ENCODE data around the gene CPN2.

GRCh38 chr3:194390835-194391234 lies 39.7 kb upstream of the CPN2 start:
- no peak for TF ChIP-seq OSR1 (CRISPR knock-in tag; IDR thresholded peaks at IDR 0.05)
- TF ChIP-seq PATZ1 (CRISPR knock-in tag; IDR thresholded peaks at IDR 0.05; ENCODE audit: borderline replicate concordance): no peak
- TF ChIP-seq CSRNP3 (CRISPR knock-in tag; IDR thresholded peaks at IDR 0.05): no peak
- no peak for TF ChIP-seq ZC3H10 (CRISPR knock-in tag; IDR thresholded peaks at IDR 0.05)
- no peak for TF ChIP-seq ZNF70 (CRISPR knock-in tag; IDR thresholded peaks at IDR 0.05)
- no peak for TF ChIP-seq ARNTL (CRISPR knock-in tag; IDR thresholded peaks at IDR 0.05; ENCODE audit: borderline replicate concordance, low read depth)
- no peak for TF ChIP-seq ISL1 (CRISPR knock-in tag; IDR thresholded peaks at IDR 0.05)
- TF ChIP-seq CSDC2 (CRISPR knock-in tag; IDR thresholded peaks at IDR 0.05): no peak
- no peak for TF ChIP-seq ZFP3 (CRISPR knock-in tag; IDR thresholded peaks at IDR 0.05)
- TF ChIP-seq TCF4 (CRISPR knock-in tag; IDR thresholded peaks at IDR 0.05; ENCODE audit: borderline replicate concordance): no peak
